Neuron (in vitro differentiated cells): Measurements from ENCODE around the gene SULT6B1.
"Not testable (repeated sequence)": the region's sequence is repeated elsewhere in the genome, so short reads cannot be mapped to it uniquely, and the experiment has no call there.

ENCODE experiments used
- H2AFZ ChIP-seq: one replicate; pipeline ENCODE4 v1.6.1; 2013; ENCODE audit warnings: low read depth, mild to moderate bottlenecking, inconsistent platforms, low read length, moderate library complexity
- H3K27me3 ChIP-seq: one replicate; pipeline ENCODE4 v1.6.1; 2013; ENCODE audit warnings: low read length; ENCODE audit not compliant: insufficient read depth
- H3K36me3 ChIP-seq: one replicate; pipeline ENCODE4 v1.6.1; 2013; ENCODE audit warnings: low read length; ENCODE audit not compliant: insufficient read depth
- H3K4me1 ChIP-seq: one replicate; pipeline ENCODE4 v1.6.1; 2013; ENCODE audit warnings: low read length; ENCODE audit not compliant: insufficient read depth
- H3K4me3 ChIP-seq: 2 replicates; pipeline ENCODE4 v1.5.1; 2013; ENCODE audit warnings: mild to moderate bottlenecking, low read length, moderate library complexity
- H3K9me3 ChIP-seq: one replicate; pipeline ENCODE4 v1.6.1; 2013; ENCODE audit warnings: low read length

SULT6B1 gene, protein sequence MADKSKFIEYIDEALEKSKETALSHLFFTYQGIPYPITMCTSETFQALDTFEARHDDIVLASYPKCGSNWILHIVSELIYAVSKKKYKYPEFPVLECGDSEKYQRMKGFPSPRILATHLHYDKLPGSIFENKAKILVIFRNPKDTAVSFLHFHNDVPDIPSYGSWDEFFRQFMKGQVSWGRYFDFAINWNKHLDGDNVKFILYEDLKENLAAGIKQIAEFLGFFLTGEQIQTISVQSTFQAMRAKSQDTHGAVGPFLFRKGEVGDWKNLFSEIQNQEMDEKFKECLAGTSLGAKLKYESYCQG

DNA sequence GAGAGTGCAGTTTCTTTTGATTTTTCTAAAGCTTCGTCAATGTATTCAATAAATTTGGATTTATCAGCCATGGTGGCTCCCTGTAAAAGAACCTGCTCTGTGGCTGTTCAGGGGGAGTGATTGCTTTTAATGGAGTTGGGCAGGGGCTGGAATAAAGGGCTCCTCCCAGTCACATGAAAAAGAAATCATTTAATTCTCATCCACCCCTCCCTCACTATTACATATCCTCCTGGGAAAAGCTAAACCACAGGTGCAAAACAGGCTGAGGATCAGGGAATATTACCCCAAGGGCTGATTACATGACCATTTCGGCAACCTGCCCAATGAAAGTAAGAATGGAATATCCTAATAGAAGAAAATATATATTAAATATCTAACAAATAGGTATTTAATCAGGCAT, at the start of gene SULT6B1:
TSS of gene SULT6B1 (minus strand) at position 101 of the 400 bp plus-strand sequence. CDS start at position 71, 30 bp downstream.
- no peak within 1 kb of the TSS for H2AFZ ChIP-seq

GRCh38 chr2:37232131-37232933, 43.9 kb upstream of the SULT6B1 start:
- no peaks in the 10 kb centered on the region for H3K9me3 ChIP-seq
- H2AFZ ChIP-seq = peak overlapping the region; percentile 82
- no peaks in the 10 kb centered on the region for H3K27me3 ChIP-seq
- peaks cover 14% of the 10 kb centered on the region for H3K36me3 ChIP-seq
- H3K4me1 ChIP-seq = peaks cover 19% of the 10 kb centered on the region
- H3K4me3 ChIP-seq = peak overlapping the region; percentile 83

More for the DNA sequence above, at the start of gene SULT6B1:
- peaks cover 3% of the 10 kb centered on the region for H3K4me1 ChIP-seq
- no peaks in the 10 kb centered on the region for H3K36me3 ChIP-seq
- H3K9me3 ChIP-seq = no peaks in the 10 kb centered on the region
- H3K27me3 ChIP-seq = no peaks in the 10 kb centered on the region
- no peak within 1 kb of the TSS for H3K4me3 ChIP-seq

- Histone ChIP-seq H3K4me3 (peak within 1 kb of the TSS; percentile 83), H3K9me3 (no peaks in the 10 kb centered on the region), H2AFZ (peak within 1 kb of the TSS; percentile 82), H3K4me1 (peaks cover 19% of the 10 kb centered on the region), H3K27me3 (no peaks in the 10 kb centered on the region), H3K36me3 (peaks cover 19% of the 10 kb centered on the region)
Measured at GRCh38 chr2:37231241-37232130, 43.0 kb upstream of the SULT6B1 start, which contains the start of the genes CEBPZ and NDUFAF7. CEBPZ (minus strand) TSS chr2:37231596; CDS start chr2:37231567, 29 bp downstream. NDUFAF7 (plus strand) TSS chr2:37231658; CDS start chr2:37231706, 48 bp downstream.

DNA sequence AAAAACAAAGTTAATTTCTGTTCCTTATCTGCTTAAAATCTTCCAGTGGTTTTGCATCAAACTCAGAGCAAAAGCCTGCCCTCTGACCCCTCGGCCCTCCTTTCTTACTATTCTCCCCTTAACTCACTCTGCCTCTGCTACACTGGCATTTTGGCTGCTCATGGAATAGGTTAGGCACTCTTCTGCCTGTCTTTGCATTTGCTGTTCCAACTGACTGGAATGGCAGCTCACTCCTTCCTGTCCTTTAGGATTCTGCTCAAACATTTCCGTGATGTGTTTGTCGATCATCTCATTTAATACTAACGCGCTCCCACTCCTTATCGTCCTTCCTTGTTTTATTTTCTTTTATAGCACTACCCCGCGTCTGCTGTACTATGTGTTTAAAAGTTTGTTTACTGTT, 42.1 kb upstream of the SULT6B1 start:
- no peaks in the 10 kb centered on the region for H3K9me3 ChIP-seq
- H3K27me3 ChIP-seq = no peaks in the 10 kb centered on the region
- peaks cover 23% of the 10 kb centered on the region for H3K4me1 ChIP-seq
- H2AFZ ChIP-seq = peak overlapping the region; percentile 82
- H3K4me3 ChIP-seq = peak overlapping the region; percentile 83
- peaks cover 23% of the 10 kb centered on the region for H3K36me3 ChIP-seq

GRCh38 chr2:37228788-37229187, 40.3 kb upstream of the SULT6B1 start:
- Histone ChIP-seq H3K4me1 (peaks cover 23% of the 10 kb centered on the region), H3K36me3 (peaks cover 29% of the 10 kb centered on the region), H3K9me3 (no peaks in the 10 kb centered on the region), H3K27me3 (no peaks in the 10 kb centered on the region), H3K4me3 (no peak overlapping the region), H2AFZ (no peak overlapping the region)

- Histone ChIP-seq H3K4me1 (peaks cover 17% of the 10 kb centered on the region), H3K4me3 (no peak overlapping the region), H2AFZ (no peak overlapping the region), H3K36me3 (peaks cover 45% of the 10 kb centered on the region), H3K9me3 (no peaks in the 10 kb centered on the region), H3K27me3 (no peaks in the 10 kb centered on the region)
Measured at GRCh38 chr2:37226863-37227262, 38.4 kb upstream of the SULT6B1 start.

- H2AFZ ChIP-seq, H3K4me3 ChIP-seq, H3K27me3 ChIP-seq, H3K9me3 ChIP-seq: not testable (repeated sequence)
- H3K36me3 ChIP-seq = peaks cover 61% of the 10 kb centered on the region
- peaks cover 11% of the 10 kb centered on the region for H3K4me1 ChIP-seq
Measured at GRCh38 chr2:37225129-37225528, 36.7 kb upstream of the SULT6B1 start.

DNA sequence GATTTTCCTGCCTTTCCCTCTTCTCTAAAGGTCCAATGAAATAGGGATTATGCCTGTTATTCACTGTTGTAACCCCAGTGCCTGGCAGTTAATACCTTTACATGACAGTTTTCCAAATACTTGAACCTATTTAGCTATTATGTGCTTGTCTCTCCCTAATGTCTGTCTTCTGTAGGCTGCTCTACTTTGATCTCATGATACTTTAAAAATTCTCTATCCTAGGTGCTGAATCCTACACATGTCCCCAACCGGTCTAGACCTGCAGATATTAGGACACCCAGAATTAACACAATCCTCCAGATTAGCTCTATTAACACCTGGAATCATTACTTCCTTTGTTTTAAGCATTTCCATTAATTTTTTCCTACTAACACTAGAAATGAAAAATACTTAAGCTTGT, 35.6 kb upstream of the SULT6B1 start:
- Histone ChIP-seq H3K4me1 (peaks cover 3% of the 10 kb centered on the region), H3K36me3 (peaks cover 69% of the 10 kb centered on the region), H3K27me3 (no peaks in the 10 kb centered on the region), H2AFZ (no peak overlapping the region), H3K9me3 (no peaks in the 10 kb centered on the region), H3K4me3 (no peak overlapping the region)

GRCh38 chr2:37223131-37223530, 34.7 kb upstream of the SULT6B1 start:
- peaks cover 69% of the 10 kb centered on the region for H3K36me3 ChIP-seq
- H3K4me3 ChIP-seq = no peak overlapping the region
- H3K27me3 ChIP-seq = no peaks in the 10 kb centered on the region
- no peaks in the 10 kb centered on the region for H3K9me3 ChIP-seq
- no peak overlapping the region for H2AFZ ChIP-seq
- peaks cover 3% of the 10 kb centered on the region for H3K4me1 ChIP-seq

- no peak overlapping the region for H2AFZ ChIP-seq
- no peaks in the 10 kb centered on the region for H3K9me3 ChIP-seq
- no peak overlapping the region for H3K4me3 ChIP-seq
- H3K27me3 ChIP-seq = no peaks in the 10 kb centered on the region
- no peaks in the 10 kb centered on the region for H3K4me1 ChIP-seq
- peaks cover 78% of the 10 kb centered on the region for H3K36me3 ChIP-seq
Measured at GRCh38 chr2:37219046-37219445, 30.6 kb upstream of the SULT6B1 start.

GRCh38 chr2:37215250-37215649, 26.8 kb upstream of the SULT6B1 start:
- H3K4me1 ChIP-seq = no peaks in the 10 kb centered on the region
- peaks cover 81% of the 10 kb centered on the region for H3K36me3 ChIP-seq
- no peaks in the 10 kb centered on the region for H3K9me3 ChIP-seq
- no peak overlapping the region for H3K4me3 ChIP-seq
- H3K27me3 ChIP-seq = no peaks in the 10 kb centered on the region
- H2AFZ ChIP-seq = no peak overlapping the region

GRCh38 chr2:37211939-37212338, 23.5 kb upstream of the SULT6B1 start:
- no peak overlapping the region for H2AFZ ChIP-seq
- peaks cover 85% of the 10 kb centered on the region for H3K36me3 ChIP-seq
- no peaks in the 10 kb centered on the region for H3K4me1 ChIP-seq
- no peak overlapping the region for H3K4me3 ChIP-seq
- peaks cover 4% of the 10 kb centered on the region for H3K9me3 ChIP-seq
- no peaks in the 10 kb centered on the region for H3K27me3 ChIP-seq
